Tibial nerve (tissue), 4 donors: ENCODE measurements around the gene VEGFB. TPM values are rescaled to one million over a fixed set of nuclear protein-coding genes. Genes with fewer than 3 reads are reported as not detected.

Source experiments
- DNase-seq, 2 donors: peaks; one replicate each; pipeline ENCODE4 v3.0.0-alpha.2; 2019; ENCODE audit warnings: low spot score in 2 of 2
- H3K27ac ChIP-seq, 4 donors: fragments of 200-600 bp; sonication (generic) in 3 of 4; one replicate each; pipeline ENCODE4 v1.5.1; 2017 to 2019; ENCODE audit warnings: mild to moderate bottlenecking in 1 of 4
- H3K27me3 ChIP-seq, 2 donors: fragments of 200-600 bp; sonication (generic) in 1 of 2; one replicate each; pipeline versions ENCODE4 v1.5.1 to v1.6.0; 2017 to 2019
- H3K36me3 ChIP-seq, 3 donors: fragments of 200-600 bp; sonication (generic); one replicate each; pipeline ENCODE4 v1.5.1; 2018 to 2019
- H3K4me1 ChIP-seq, 4 donors: fragments of 200-600 bp; sonication (generic) in 3 of 4; one replicate each; pipeline ENCODE4 v1.5.1; 2017 to 2019
- H3K4me3 ChIP-seq, 4 donors: fragments of 200-600 bp; sonication (generic) in 3 of 4; one replicate each; pipeline ENCODE4 v1.5.1; 2017 to 2019; ENCODE audit warnings: mild to moderate bottlenecking in 1 of 4, moderate library complexity in 1 of 4
- H3K9me3 ChIP-seq, 4 donors: fragments of 200-600 bp; sonication (generic) in 3 of 4; one replicate each; pipeline ENCODE4 v1.5.1; 2017 to 2019
- EP300 ChIP-seq, 2 donors: sonication (generic); formaldehyde crosslinking; IDR thresholded peaks; one replicate each; pipeline ENCODE4 v1.6.1; 2017; ENCODE audit warnings: antibody characterized with exemption in 2 of 2, mild to moderate bottlenecking in 1 of 2
- POLR2A ChIP-seq, 2 donors: fragments of 450-650 bp; IDR thresholded peaks; one replicate each; pipeline ENCODE4 v1.6.1; 2017; ENCODE audit warnings: antibody characterized with exemption in 2 of 2, mild to moderate bottlenecking in 2 of 2, moderate library complexity in 2 of 2
- WGBS, 2 donors: methylation state at CpG; one replicate each; pipeline ENCODE4 v1.1.5; 2018; 5-methylcytosine and 5-hydroxymethylcytosine counted together
- total RNA-seq, 4 donors: library from RNA; depleted of rRNA; stranded (reverse); fragments of >200 nt; gene quantifications; one replicate each; pipeline ENCODE4 v1.1.0, GENCODE V29; 2016
- TF ChIP-seq, protein P1 (sequence below), 5 experiments: fragments of 200-600 bp in 3 of 5; fragments of 450-650 bp in 2 of 5; sonication (generic) in 3 of 5; IDR thresholded peaks; one replicate each; pipeline ENCODE4 v1.5.1; 2016 to 2019; ENCODE audit warnings: antibody characterized with exemption in 5 of 5, mild to moderate bottlenecking in 3 of 5, moderate library complexity in 2 of 5

The VEGFB gene, protein sequence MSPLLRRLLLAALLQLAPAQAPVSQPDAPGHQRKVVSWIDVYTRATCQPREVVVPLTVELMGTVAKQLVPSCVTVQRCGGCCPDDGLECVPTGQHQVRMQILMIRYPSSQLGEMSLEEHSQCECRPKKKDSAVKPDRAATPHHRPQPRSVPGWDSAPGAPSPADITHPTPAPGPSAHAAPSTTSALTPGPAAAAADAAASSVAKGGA
- total RNA-seq = 100 to 1,000 TPM in 2 of 4 donors, 10 to 100 TPM in 2; 84.3 to 129 (median 109) TPM

DNA sequence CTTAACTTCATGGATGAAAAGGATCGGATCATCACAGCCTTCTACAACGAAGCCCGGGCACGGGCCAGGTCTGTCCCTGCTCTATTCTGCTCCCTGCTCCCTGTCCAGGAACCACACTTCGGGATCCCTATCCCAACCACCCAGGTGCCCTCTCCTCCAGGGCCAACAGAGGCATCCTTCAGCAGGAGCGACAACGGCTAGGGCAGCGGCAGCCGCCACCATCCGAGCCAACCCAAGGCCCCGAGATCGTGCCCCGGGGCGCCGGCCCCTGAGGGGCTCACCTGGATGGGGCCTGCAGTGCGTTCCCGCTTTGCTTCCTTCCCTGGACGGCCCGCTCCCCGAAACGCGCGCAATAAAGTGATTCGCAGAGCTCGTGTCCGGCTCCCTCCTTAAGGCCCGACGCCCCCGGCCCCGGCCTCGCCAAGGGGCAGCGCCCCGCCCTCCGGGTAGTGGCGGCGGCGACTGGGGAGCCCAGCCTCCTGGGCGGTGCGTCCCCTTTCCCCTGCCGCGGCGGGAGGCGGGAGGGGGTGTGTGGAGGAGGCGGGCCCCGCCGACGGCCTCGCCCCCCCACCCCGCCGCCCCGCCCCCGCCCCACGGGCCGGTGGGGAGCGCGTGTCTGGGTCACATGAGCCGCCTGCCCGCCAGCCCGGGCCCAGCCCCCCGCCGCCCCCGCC, at the start of gene VEGFB:
Gene VEGFB, plus strand, starts transcription at position 672 of the 674 bp plus-strand sequence. CDS start 250 bp downstream, outside the sequence.
- peaks cover 0 to 64% (median 36%) of the 10 kb centered on the region in 4 donors for H3K4me1 ChIP-seq
- H3K27ac ChIP-seq = peak within 1 kb of the TSS; percentile 71 to 94 (median 89)
- WGBS, 2 donors = 3 to 9% methylated on average over 24 to 33 of the region's 62 CpGs

DNA sequence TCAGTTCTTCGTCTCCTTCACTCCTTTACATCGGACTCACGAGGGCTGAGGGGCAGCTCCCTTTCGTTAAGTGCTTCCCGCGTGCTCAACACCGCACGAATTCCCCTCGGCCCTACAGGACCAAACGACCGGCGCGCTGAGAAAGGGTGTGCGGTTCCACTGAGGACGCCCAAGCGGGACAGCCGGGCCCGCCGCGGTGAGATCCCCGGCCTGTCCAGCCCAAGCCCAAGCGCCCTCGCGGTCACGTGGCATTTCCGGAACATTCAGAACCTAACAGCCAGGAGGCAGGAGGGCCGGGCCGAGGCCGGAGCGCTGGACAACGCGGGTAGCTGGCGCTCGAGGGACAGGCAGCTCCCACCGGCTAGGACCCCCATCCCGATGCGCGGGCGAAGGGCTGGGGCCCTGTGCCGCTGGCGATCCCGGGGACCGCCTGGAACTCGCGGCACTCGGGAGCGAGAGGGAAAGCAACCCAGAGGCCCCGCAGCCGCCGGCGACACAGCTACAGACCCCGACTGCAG, 49.1 kb upstream of the VEGFB start:
- Histone ChIP-seq H3K27ac (peak overlapping the region; percentile 90 to 99 (median 95)), H3K4me1 (peaks cover 0 to 47% (median 37%) of the 10 kb centered on the region in 4 donors), H3K27me3 (no peaks in the 10 kb centered on the region), H3K36me3 (no peaks in the 10 kb centered on the region), H3K4me3 (peak overlapping the region; percentile 51 to 77 (median 70)), H3K9me3 (no peaks in the 10 kb centered on the region)
- 0 to 4% methylated on average over 15 to 35 of the region's 52 CpGs for WGBS, 2 donors
- peak; percentile 99 for TF ChIP-seq POLR2A (IDR thresholded peaks at IDR 0.05)
- TF ChIP-seq EP300 (IDR thresholded peaks at IDR 0.05) = peak; percentile 29 to 98
- TF ChIP-seq, protein P1, sequence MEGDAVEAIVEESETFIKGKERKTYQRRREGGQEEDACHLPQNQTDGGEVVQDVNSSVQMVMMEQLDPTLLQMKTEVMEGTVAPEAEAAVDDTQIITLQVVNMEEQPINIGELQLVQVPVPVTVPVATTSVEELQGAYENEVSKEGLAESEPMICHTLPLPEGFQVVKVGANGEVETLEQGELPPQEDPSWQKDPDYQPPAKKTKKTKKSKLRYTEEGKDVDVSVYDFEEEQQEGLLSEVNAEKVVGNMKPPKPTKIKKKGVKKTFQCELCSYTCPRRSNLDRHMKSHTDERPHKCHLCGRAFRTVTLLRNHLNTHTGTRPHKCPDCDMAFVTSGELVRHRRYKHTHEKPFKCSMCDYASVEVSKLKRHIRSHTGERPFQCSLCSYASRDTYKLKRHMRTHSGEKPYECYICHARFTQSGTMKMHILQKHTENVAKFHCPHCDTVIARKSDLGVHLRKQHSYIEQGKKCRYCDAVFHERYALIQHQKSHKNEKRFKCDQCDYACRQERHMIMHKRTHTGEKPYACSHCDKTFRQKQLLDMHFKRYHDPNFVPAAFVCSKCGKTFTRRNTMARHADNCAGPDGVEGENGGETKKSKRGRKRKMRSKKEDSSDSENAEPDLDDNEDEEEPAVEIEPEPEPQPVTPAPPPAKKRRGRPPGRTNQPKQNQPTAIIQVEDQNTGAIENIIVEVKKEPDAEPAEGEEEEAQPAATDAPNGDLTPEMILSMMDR (IDR thresholded peaks at IDR 0.05) = peak; percentile 30 to 81 (median 42)
- DNase-seq = peak; percentile 78 to 80

More for the DNA sequence above, at the start of gene VEGFB:
- TF ChIP-seq EP300 (IDR thresholded peaks at IDR 0.05) (peak in 1 of 2 donors; percentile 67), POLR2A (IDR thresholded peaks at IDR 0.05) (peak in 1 of 2 donors; percentile 45)
- TF ChIP-seq, protein P1 (IDR thresholded peaks at IDR 0.05) = no peak
- Histone ChIP-seq H3K9me3 (no peaks in the 10 kb centered on the region), H3K4me3 (peak within 1 kb of the TSS; percentile 57 to 90 (median 77)), H3K36me3 (peaks cover 0 to 30% (median 4%) of the 10 kb centered on the region in 3 donors), H3K27me3 (no peaks in the 10 kb centered on the region)
- DNase-seq = peak; percentile 53 to 55

DNA sequence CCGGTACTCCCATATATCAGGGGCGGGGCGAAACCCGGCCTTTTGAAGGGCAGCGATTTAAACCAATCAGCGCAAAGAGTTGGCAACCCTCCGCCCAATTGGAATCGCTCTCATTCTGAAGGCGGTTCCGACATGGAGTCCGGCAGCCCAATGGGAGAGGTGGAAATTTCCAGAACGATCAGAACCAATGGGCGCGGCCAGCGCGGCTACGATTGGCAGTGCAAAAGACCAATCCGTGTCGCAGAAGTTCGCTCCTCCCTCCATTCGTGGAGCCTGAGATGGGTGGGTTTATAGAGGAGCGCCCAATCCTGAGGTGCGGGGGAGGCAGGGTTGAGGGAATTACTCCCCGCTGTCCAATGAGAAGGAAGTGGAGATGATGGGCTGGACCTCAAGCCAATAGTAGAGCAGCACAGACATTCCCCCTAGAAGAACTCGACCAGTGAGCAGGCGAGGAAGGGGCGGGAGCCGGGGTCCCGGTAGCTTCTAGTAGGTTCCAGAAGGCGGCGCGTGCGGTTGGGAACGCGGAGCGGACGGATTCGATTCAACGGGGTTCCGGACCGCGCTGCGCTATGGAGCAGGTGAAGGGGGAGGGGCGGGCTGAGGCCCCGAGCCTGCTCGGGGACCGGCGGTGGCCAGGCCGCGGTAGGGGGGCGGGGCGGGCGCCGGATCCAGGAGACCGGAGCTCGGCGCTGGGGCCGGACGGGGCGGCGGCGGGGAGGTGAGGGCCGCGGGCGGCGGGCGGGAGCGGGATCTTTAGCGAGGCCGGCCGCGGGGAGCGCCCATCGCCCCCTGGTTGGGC, 48.5 kb upstream of the VEGFB start, which contains the start of gene STIP1:
Gene STIP1, plus strand, starts transcription at position 479 of the 799 bp plus-strand sequence. Its CDS starts 91 bp downstream, at position 570.
- TF ChIP-seq POLR2A (IDR thresholded peaks at IDR 0.05) (peak; percentile 78 to 79), EP300 (IDR thresholded peaks at IDR 0.05) (peak; percentile 71 to 99)
- TF ChIP-seq, protein P1 (IDR thresholded peaks at IDR 0.05) = peak in 4 of 5 experiments; percentile 19 to 46 (median 28)
- Histone ChIP-seq H3K4me3 (peak within 1 kb of the TSS; percentile 51 to 77 (median 70)), H3K9me3 (no peaks in the 10 kb centered on the region), H3K36me3 (no peaks in the 10 kb centered on the region), H3K4me1 (peaks cover 0 to 43% (median 33%) of the 10 kb centered on the region in 4 donors), H3K27ac (peak within 1 kb of the TSS; percentile 90 to 99 (median 95)), H3K27me3 (no peaks in the 10 kb centered on the region)
- peak; percentile 98 to 99 for DNase-seq
- 0 to 1% methylated on average over 41 of the region's 74 CpGs for WGBS, 2 donors

DNA sequence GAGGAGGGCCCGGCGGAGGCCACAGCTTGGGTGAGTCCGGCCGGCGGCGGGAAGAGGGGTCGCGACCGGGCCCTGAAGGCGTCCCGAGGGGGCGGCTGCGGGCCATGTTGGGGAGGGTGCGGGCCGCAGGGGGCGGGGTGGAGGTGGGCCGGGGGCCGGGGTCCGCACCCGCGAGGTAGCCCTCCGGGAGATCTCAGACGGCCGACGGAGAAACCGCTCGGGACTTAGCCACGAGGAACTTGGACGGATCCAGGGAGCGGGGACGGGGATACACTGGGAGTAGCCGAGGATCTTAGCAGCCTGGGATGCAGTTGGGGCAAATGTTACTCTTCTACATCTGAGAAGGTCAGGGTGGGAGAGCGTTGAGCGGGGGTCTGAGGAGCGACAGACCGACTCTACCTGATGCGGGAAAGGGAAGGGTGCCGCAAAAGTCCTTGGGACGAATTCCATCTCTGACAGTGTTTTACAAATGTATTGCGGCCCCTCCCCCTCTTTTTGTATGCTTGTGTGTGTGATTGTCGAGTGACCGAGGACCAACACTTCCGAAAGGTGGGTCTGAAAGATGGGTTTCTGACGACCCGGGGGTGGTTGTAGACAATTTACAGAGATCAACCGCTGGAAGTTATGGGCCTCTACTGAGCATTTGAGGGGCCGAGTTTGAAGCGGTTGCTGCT, 47.8 kb upstream of the VEGFB start:
- WGBS, 2 donors = 1% methylated on average over 20 to 26 of the region's 48 CpGs
- TF ChIP-seq EP300 (IDR thresholded peaks at IDR 0.05) = no peak
- no peak for TF ChIP-seq POLR2A (IDR thresholded peaks at IDR 0.05)
- no peaks in the 10 kb centered on the region for H3K36me3 ChIP-seq
- peaks cover 0 to 40% (median 26%) of the 10 kb centered on the region in 4 donors for H3K4me1 ChIP-seq
- H3K27me3 ChIP-seq = no peaks in the 10 kb centered on the region
- H3K9me3 ChIP-seq = no peaks in the 10 kb centered on the region
- no peak for DNase-seq
- no peak overlapping the region for H3K27ac ChIP-seq
- H3K4me3 ChIP-seq = no peak overlapping the region
